Measurements from ENCODE around the gene EDIL3.

DNA sequence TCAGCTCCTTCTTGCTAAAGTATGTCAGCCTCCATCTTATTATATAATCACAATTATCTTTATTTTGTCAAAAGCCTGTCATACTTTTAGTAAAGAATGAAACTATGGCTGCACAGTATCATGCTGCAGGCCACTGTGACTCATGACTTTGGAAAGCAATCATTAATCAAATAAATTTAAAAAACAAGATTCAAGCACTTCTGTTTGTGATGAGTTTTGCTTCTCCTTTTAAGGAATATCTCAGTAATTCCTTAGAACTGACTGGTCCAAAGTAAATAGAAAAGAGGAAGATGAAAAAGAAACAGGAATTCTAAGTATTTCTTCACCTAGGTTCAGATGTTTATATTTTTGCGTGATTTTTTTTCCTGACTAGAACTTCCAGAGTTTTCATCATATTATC lies 83.1 kb downstream of the EDIL3 start:
- TF ChIP-seq POLR2A (IDR thresholded peaks at IDR 0.05; ENCODE audit: low read depth, low read length) (no peak), POLR2AphosphoS5 (IDR thresholded peaks at IDR 0.05; ENCODE audit: low read depth, low read length) (no peak), TAF1 (IDR thresholded peaks at IDR 0.05; ENCODE audit: borderline replicate concordance, low read depth, low read length) (no peak)
